Activated naive CD4-positive, alpha-beta T cell treated with anti-CD3 and anti-CD28 coated beads, Interleukin-2, amount 50 U/mL, for 24 hours (primary cell): ENCODE results near the gene BTN1A1.

Experiments
- H3K27ac Mint-ChIP-seq: one replicate; pipeline ENCODE4 v1.8.0; 2021; ENCODE audit warnings: mild to moderate bottlenecking, mixed read lengths
- H3K27me3 Mint-ChIP-seq: one replicate; pipeline ENCODE4 v1.8.0; 2021; ENCODE audit warnings: mixed read lengths
- H3K36me3 Mint-ChIP-seq: one replicate; pipeline ENCODE4 v1.8.0; 2021; ENCODE audit warnings: mixed read lengths
- H3K4me1 Mint-ChIP-seq: one replicate; pipeline ENCODE4 v1.8.0; 2021; ENCODE audit warnings: mixed read lengths
- H3K4me3 Mint-ChIP-seq: one replicate; pipeline ENCODE4 v1.8.0; 2021; ENCODE audit warnings: mild to moderate bottlenecking, mixed read lengths
- H3K9me3 Mint-ChIP-seq: one replicate; pipeline ENCODE4 v1.8.0; 2021; ENCODE audit warnings: mixed read lengths

The BTN1A1 gene

GRCh38 chr6:26554697-26555504 is 54.8 kb downstream of the BTN1A1 start:
- H3K4me3 Mint-ChIP-seq, result peak overlapping the region; percentile 80
- H3K36me3 Mint-ChIP-seq, result no peaks in the 10 kb centered on the region
- no peaks in the 10 kb centered on the region for H3K27me3 Mint-ChIP-seq
- H3K27ac Mint-ChIP-seq, result no peak overlapping the region
- no peaks in the 10 kb centered on the region for H3K9me3 Mint-ChIP-seq
- peaks cover 22% of the 10 kb centered on the region for H3K4me1 Mint-ChIP-seq

- Mint-ChIP-seq H3K36me3 (no peaks in the 10 kb centered on the region), H3K4me1 (peaks cover 22% of the 10 kb centered on the region), H3K9me3 (no peaks in the 10 kb centered on the region), H3K27ac (peak overlapping the region; percentile 92), H3K27me3 (no peaks in the 10 kb centered on the region), H3K4me3 (peak overlapping the region; percentile 80)
Measured at GRCh38 chr6:26555505-26556262, 55.6 kb downstream of the BTN1A1 start.

- Mint-ChIP-seq H3K4me1 (peaks cover 22% of the 10 kb centered on the region), H3K36me3 (no peaks in the 10 kb centered on the region), H3K27me3 (no peaks in the 10 kb centered on the region), H3K4me3 (no peak overlapping the region), H3K9me3 (no peaks in the 10 kb centered on the region), H3K27ac (peak overlapping the region; percentile 92)
Measured at GRCh38 chr6:26556263-26557070, 56.4 kb downstream of the BTN1A1 start.
